SU-DHL-6 (cell line): Measurements from ENCODE around the gene DENND1B.
"Not testable (repeated sequence)": the region's sequence is repeated elsewhere in the genome, so short reads cannot be mapped to it uniquely, and the experiment has no call there.

Experiments used
- H2AFZ ChIP-seq: fragments of 200-600 bp; sonication (generic); 2 replicates; pipeline ENCODE4 v1.6.1; 2014; ENCODE audit warnings: low read depth, mild to moderate bottlenecking, moderate library complexity, mixed read lengths, antibody characterized with exemption, low read length; ENCODE audit not compliant: severe bottlenecking
- H3F3A ChIP-seq: fragments of 200-600 bp; shearing (Covaris generic); 2 replicates; pipeline ENCODE4 v1.6.0; 2016; ENCODE audit warnings: antibody characterized with exemption, mild to moderate bottlenecking; ENCODE audit not compliant: insufficient read depth
- H3K27ac ChIP-seq: fragments of 200-600 bp; sonication (generic); 2 replicates; pipeline ENCODE4 v1.5.1; 2016; ENCODE audit warnings: low read depth, mild to moderate bottlenecking, low read length, moderate library complexity, mixed read lengths
- H3K27me3 ChIP-seq: fragments of 200-600 bp; sonication (generic), shearing (Covaris generic); 2 replicates; pipeline ENCODE4 v1.6.0; 2014; ENCODE audit warnings: mild to moderate bottlenecking, low read length
- H3K36me3 ChIP-seq: fragments of 200-600 bp; sonication (generic); 2 replicates; pipeline ENCODE4 v1.6.1; 2014; ENCODE audit warnings: mild to moderate bottlenecking, low read length, mixed read lengths
- H3K4me2 ChIP-seq: fragments of 300-600, 200-600 bp; shearing (Covaris generic), sonication (generic); 2 replicates; pipeline ENCODE4 v1.6.0; 2014; ENCODE audit warnings: low read length, low read depth, mild to moderate bottlenecking; ENCODE audit not compliant: poor library complexity, severe bottlenecking
- H3K4me3 ChIP-seq: fragments of 200-600 bp; sonication (generic); 2 replicates; pipeline ENCODE4 v1.5.1; 2014; ENCODE audit warnings: antibody characterized with exemption, low read length, mild to moderate bottlenecking, mixed read lengths; ENCODE audit not compliant: insufficient read depth, poor library complexity, severe bottlenecking
- H3K79me2 ChIP-seq: fragments of 200-600 bp; sonication (generic); 2 replicates; pipeline ENCODE4 v1.6.1; 2014; ENCODE audit warnings: mild to moderate bottlenecking, low read length, moderate library complexity; ENCODE audit not compliant: insufficient read depth
- H3K9ac ChIP-seq: fragments of 200-600 bp; sonication (generic); 2 replicates; pipeline ENCODE4 v1.7.0; 2014; ENCODE audit warnings: mild to moderate bottlenecking, low read length
- H3K9me2 ChIP-seq: fragments of 200-600 bp; sonication (generic); replicated peaks from 2 replicates; pipeline ENCODE4 v1.6.1; 2014; ENCODE audit warnings: low read length; ENCODE audit not compliant: insufficient read depth
- H3K9me3 ChIP-seq: fragments of 200-600 bp; sonication (generic); 2 replicates; pipeline ENCODE4 v1.6.1; 2014; ENCODE audit warnings: low read length, mixed read lengths; ENCODE audit not compliant: insufficient read depth
- H4K20me1 ChIP-seq: fragments of 200-600 bp; sonication (generic); 2 replicates; pipeline ENCODE4 v1.6.1; 2014; ENCODE audit warnings: low read depth, mild to moderate bottlenecking, antibody characterized with exemption, low read length, moderate library complexity, mixed read lengths
- EZH2phosphoT487 ChIP-seq: fragments of 200-600 bp; sonication (generic), shearing (Covaris generic); conservative IDR thresholded peaks from 2 replicates; pipeline ENCODE4 v1.6.1; 2018; ENCODE audit warnings: mild to moderate bottlenecking, antibody characterized with exemption, low read length, moderate library complexity, mixed read lengths
- TF ChIP-seq, protein P1 (sequence below): fragments of 200-600 bp; sonication (generic); IDR thresholded peaks from one replicate; pipeline ENCODE4 v1.5.1; 2017; ENCODE audit warnings: antibody characterized with exemption, mild to moderate bottlenecking, low read length, moderate library complexity; ENCODE audit not compliant: insufficient read depth, poor library complexity, severe bottlenecking

The DENND1B gene

DNA sequence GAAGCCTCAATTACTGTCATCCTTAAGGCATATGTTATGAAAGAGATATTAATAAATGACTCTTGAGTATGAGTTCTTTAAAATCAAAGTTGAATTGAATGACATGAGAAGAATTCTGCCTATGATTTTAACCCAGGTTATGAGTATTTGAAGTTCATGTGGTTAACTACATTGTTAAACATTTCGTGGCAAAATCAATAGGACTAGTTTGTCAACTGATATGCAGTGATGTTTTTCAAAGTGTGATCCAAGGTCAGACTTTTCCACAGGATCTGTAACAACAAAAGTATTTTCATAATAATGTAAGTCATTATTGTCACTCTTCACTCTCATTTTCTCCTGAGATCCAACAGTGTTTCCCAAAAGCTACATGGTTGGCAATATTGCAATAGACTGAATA is 189.5 kb downstream of the DENND1B start:
- Histone ChIP-seq H3K9ac (no peak overlapping the region), H3K27me3 (no peaks in the 10 kb centered on the region), H3F3A (no peaks in the 10 kb centered on the region), H3K4me2 (no peak overlapping the region), H3K9me3 (no peaks in the 10 kb centered on the region), H3K36me3 (peaks cover 9% of the 10 kb centered on the region; the same call in 1 of the 2 replicates), H3K27ac (no peak overlapping the region), H3K9me2 (no peaks in the 10 kb centered on the region), H2AFZ (no peak overlapping the region), H4K20me1 (no peaks in the 10 kb centered on the region), H3K79me2 (no peaks in the 10 kb centered on the region), H3K4me3 (no peak overlapping the region)
- no peak for TF ChIP-seq EZH2phosphoT487
- TF ChIP-seq, protein P1, sequence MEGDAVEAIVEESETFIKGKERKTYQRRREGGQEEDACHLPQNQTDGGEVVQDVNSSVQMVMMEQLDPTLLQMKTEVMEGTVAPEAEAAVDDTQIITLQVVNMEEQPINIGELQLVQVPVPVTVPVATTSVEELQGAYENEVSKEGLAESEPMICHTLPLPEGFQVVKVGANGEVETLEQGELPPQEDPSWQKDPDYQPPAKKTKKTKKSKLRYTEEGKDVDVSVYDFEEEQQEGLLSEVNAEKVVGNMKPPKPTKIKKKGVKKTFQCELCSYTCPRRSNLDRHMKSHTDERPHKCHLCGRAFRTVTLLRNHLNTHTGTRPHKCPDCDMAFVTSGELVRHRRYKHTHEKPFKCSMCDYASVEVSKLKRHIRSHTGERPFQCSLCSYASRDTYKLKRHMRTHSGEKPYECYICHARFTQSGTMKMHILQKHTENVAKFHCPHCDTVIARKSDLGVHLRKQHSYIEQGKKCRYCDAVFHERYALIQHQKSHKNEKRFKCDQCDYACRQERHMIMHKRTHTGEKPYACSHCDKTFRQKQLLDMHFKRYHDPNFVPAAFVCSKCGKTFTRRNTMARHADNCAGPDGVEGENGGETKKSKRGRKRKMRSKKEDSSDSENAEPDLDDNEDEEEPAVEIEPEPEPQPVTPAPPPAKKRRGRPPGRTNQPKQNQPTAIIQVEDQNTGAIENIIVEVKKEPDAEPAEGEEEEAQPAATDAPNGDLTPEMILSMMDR: no peak

DNA sequence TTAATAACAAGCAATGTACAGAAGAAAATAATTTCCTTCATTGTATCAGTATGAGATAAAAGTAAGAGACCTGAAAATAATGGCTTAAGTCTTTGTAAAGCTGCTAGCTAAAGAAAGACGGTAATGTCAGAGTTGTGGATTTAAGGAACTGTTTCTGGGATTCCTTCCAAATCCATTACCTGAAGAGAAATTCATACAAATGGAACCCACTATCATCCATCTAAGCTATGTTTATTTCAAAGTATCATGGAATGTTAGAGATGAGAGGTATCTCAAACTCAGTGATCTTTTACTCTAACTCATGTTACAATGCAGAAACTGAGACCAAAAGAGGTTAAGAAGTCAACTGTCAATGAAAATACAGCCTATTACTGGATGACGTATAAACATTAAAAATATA is 197.7 kb downstream of the DENND1B start:
- Histone ChIP-seq H3K79me2 (no peaks in the 10 kb centered on the region), H4K20me1 (no peaks in the 10 kb centered on the region), H3K36me3 (peaks cover 28% of the 10 kb centered on the region; the same call in 1 of the 2 replicates), H3K27ac (no peak overlapping the region), H2AFZ (no peak overlapping the region), H3K4me3 (no peak overlapping the region), H3K9me3 (no peaks in the 10 kb centered on the region), H3K9me2 (no peaks in the 10 kb centered on the region), H3K4me2 (no peak overlapping the region), H3F3A (no peaks in the 10 kb centered on the region; the same call in 1 of the 2 replicates), H3K27me3 (no peaks in the 10 kb centered on the region), H3K9ac (no peak overlapping the region)
- TF ChIP-seq, protein P1: no peak
- TF ChIP-seq EZH2phosphoT487: no peak

DNA sequence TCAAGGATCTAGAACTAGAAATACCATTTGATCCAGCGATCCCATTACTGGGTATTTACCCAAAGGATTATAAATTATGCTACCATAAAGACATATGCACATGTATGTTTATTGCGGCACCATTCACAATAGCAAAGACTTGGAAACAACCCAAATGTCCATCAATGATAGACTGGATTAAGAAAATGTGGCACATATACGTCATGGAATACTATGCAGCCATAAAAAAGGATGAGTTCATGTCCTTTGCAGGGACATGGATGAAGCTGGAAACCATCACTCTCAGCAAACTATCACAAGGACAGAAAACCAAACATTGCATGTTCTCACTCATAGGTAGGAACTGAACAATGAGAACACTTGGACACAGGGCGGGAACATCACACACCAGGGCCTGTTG is 199.7 kb downstream of the DENND1B start:
- not testable (repeated sequence) for H3K9me2 ChIP-seq, H3K79me2 ChIP-seq, H3K9ac ChIP-seq, H3K9me3 ChIP-seq, H3K27ac ChIP-seq, H4K20me1 ChIP-seq, H3K27me3 ChIP-seq, H3K4me2 ChIP-seq, H2AFZ ChIP-seq, H3K4me3 ChIP-seq, H3F3A ChIP-seq
- H3K36me3 ChIP-seq: peaks cover 28% of the 10 kb centered on the region; the same call in 1 of the 2 replicates

DNA sequence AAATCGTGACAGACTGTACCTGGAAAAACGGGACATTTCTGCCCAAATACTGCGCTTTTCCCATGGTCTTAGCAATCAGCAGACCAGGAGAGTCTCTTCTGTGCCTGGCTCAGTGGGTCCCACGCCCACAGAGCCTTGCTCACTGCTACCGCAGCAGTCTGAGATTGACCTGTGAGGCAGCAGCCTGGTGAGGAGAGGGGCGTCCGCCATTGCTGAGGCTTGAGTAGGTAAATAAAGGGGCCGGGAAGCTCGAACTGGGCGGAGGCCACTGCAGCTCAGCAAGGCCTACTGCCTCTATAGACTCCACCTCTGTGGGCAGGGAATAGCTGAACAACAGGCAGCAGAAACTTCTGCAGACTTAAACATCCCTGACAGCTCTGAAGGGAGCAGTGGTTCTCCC is 203.1 kb downstream of the DENND1B start:
- H3K4me3 ChIP-seq: no peak overlapping the region
- H3K4me2 ChIP-seq: no peak overlapping the region
- no peak overlapping the region for H3K27ac ChIP-seq
- H3K9me3 ChIP-seq: no peaks in the 10 kb centered on the region; the same call in 1 of the 2 replicates
- H3K27me3 ChIP-seq: no peaks in the 10 kb centered on the region
- H3K9me2 ChIP-seq: no peaks in the 10 kb centered on the region
- H3F3A ChIP-seq: 0 out of 2 replicates have a peak, but pooled peaks cover 3% of the 10 kb centered on the region
- H3K36me3 ChIP-seq: peaks cover 42% of the 10 kb centered on the region
- no peak overlapping the region for H2AFZ ChIP-seq
- H3K79me2 ChIP-seq: no peaks in the 10 kb centered on the region
- TF ChIP-seq, protein P1: no peak
- no peak for TF ChIP-seq EZH2phosphoT487
- H3K9ac ChIP-seq: no peak overlapping the region
- H4K20me1 ChIP-seq: no peaks in the 10 kb centered on the region
